ENCODE data around the gene MATCAP1. TPM values are rescaled to one million over a fixed set of nuclear protein-coding genes. Genes with fewer than 3 reads are reported as not detected.
A peak's percentile ranks its signal among the peaks of the same experiment; 100 is the strongest.

MATCAP1 gene
- total RNA-seq, 4 donors from 2014 or later = 6.7 to 37.4 (median 19.2) TPM

DNA sequence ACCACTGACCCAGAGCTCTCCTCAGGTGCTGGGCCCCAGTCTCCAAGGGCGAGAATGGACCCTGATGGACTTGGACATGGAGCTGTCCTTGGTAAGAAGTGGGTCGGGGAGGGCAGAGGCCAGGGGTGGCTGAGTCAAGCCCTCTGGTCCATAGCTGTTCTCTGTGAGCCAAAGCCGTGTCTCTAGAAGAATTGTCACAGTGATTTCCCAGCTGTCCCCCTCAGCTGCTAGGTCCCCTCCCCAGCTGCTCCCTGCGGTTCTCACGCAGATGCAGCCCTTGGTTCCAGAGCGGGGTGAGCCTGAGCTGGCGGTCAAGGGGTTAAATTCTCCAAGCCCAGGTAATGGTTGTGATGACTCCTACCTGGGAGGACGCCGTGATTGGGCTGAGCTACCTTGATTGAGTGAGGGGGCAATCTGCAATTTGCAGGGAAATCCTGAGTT is 14.7 kb downstream of the MATCAP1 start:
- TF ChIP-seq, protein P1, sequence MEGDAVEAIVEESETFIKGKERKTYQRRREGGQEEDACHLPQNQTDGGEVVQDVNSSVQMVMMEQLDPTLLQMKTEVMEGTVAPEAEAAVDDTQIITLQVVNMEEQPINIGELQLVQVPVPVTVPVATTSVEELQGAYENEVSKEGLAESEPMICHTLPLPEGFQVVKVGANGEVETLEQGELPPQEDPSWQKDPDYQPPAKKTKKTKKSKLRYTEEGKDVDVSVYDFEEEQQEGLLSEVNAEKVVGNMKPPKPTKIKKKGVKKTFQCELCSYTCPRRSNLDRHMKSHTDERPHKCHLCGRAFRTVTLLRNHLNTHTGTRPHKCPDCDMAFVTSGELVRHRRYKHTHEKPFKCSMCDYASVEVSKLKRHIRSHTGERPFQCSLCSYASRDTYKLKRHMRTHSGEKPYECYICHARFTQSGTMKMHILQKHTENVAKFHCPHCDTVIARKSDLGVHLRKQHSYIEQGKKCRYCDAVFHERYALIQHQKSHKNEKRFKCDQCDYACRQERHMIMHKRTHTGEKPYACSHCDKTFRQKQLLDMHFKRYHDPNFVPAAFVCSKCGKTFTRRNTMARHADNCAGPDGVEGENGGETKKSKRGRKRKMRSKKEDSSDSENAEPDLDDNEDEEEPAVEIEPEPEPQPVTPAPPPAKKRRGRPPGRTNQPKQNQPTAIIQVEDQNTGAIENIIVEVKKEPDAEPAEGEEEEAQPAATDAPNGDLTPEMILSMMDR (IDR thresholded peaks at IDR 0.05) = no peak
- TF ChIP-seq POLR2A (IDR thresholded peaks at IDR 0.05) (no peak), EP300 (IDR thresholded peaks at IDR 0.05) (no peak), POLR2AphosphoS5 (IDR thresholded peaks at IDR 0.05) (no peak)
- no peak for ATAC-seq
- no CpG with 5 or more reads among the region's 9 CpGs for WGBS, 2 donors (ENCODE audit: low coverage in 1 of 2)
- Histone ChIP-seq H3K4me3 (no peak overlapping the region), H3K9me3 (no peaks in the 10 kb centered on the region), H3K27ac (peak overlapping the region; percentile 76 to 97 (median 95)), H3K4me1 (peaks cover 2 to 99% (median 43%) of the 10 kb centered on the region in 3 donors), H3K27me3 (peaks cover 17% of the 10 kb centered on the region), H3K36me3 (peaks cover 0 to 19% of the 10 kb centered on the region in 2 donors)

DNA sequence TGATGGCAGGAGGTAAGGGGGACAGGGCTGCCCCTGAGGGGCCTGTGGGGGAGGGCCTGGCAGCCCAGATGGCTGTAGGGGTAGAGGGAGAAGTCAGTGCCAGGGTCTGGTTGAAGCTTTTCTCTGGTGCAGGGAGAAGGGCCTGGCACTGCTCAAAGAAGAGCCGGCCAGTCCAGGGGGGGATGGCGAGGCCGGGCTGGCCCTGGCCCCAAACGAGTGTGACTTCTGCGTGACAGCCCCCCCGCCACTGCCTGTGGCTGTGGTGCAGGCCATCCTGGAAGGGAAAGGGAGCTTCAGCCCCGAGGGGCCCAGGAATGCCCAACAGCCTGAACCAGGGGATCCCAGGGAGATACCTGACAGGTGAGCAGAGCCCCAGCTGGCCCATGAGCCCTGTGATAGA is 16.2 kb downstream of the MATCAP1 start:
- no CpG with 5 or more reads among the region's 7 CpGs for WGBS, 2 donors (ENCODE audit: low coverage in 1 of 2)
- Histone ChIP-seq H3K27ac (peak overlapping the region in 3 of 4 donors; percentile 27 to 97 (median 88)), H3K4me1 (peaks cover 0 to 99% (median 48%) of the 10 kb centered on the region in 3 donors)

DNA sequence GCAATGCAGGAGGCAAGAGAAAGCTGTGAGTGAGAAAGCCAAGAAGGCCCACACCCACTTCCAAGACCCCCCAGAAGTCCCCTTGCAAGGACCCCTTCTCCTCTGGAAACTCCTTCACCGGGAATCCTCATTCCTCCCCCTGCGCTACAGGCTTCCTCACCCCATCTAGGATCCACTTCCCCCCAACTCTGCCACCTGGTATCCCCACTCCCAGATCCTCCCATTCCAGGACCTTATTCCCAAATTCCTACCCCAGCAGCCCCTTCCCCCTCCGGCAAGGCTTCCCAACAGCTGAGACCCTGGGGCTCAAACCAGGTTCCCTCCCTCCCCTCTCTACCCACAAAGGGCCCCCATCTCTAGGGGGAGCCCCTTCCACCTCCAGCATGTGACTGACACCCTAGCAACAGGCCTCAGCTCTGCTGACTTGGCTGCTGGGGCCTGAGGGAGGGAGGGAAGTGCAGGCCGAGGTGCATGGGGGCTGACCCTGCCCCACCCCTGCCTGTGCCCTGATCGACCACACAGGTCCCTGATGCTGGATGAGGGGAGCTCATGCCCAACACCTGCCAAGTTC is 17.1 kb downstream of the MATCAP1 start:
- no peak for ATAC-seq
- TF ChIP-seq EP300 (IDR thresholded peaks at IDR 0.05) (no peak), POLR2AphosphoS5 (IDR thresholded peaks at IDR 0.05) (no peak), POLR2A (IDR thresholded peaks at IDR 0.05) (no peak)
- TF ChIP-seq, protein P1 (IDR thresholded peaks at IDR 0.05) = no peak
- peak overlapping the region in 3 of 4 donors; percentile 27 to 97 (median 88) for H3K27ac ChIP-seq

More for the DNA sequence above, 16.2 kb downstream of the MATCAP1 start:
- peaks cover 32% of the 10 kb centered on the region for H3K27me3 ChIP-seq
- ATAC-seq = no peak
- H3K9me3 ChIP-seq = no peaks in the 10 kb centered on the region
- no peak overlapping the region for H3K4me3 ChIP-seq
- peaks cover 0 to 19% of the 10 kb centered on the region in 2 donors for H3K36me3 ChIP-seq
- TF ChIP-seq POLR2A (IDR thresholded peaks at IDR 0.05) (no peak), EP300 (IDR thresholded peaks at IDR 0.05) (no peak), POLR2AphosphoS5 (IDR thresholded peaks at IDR 0.05) (no peak)
- TF ChIP-seq, protein P1 (IDR thresholded peaks at IDR 0.05) = no peak

DNA sequence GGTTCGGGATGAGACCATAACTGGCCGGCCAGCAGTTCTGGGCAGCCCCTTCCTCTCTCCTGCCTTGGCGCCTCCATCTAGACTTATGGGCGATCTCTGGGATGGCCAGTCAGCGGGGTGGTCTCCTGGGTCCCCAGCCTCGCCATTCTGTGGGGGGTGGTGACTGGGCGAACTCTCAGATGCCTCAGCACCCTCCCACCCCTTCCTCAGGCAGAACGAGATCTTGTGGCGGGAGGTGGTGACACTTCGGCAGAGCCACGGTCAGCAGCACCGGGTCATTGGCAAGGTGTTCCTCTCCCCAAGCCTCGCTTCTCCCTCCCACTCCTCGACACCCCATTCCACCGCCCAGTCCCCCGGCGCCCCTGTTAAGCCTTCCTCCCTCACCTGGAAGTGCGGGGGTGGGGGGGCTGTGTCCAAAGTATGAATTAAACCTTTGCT is 17.6 kb downstream of the MATCAP1 start:
- Histone ChIP-seq H3K27ac (peak overlapping the region in 3 of 4 donors; percentile 88 to 97 (median 91)), H3K27me3 (peaks cover 38% of the 10 kb centered on the region), H3K36me3 (peaks cover 0 to 19% of the 10 kb centered on the region in 2 donors), H3K9me3 (no peaks in the 10 kb centered on the region), H3K4me3 (peak overlapping the region in 1 of 2 donors; percentile 58), H3K4me1 (peaks cover 0 to 99% (median 55%) of the 10 kb centered on the region in 3 donors)
- 33 to 50% methylated on average over 8 of the region's 18 CpGs for WGBS, 2 donors (ENCODE audit: low coverage in 1 of 2)
- TF ChIP-seq, protein P1 (IDR thresholded peaks at IDR 0.05) = no peak
- TF ChIP-seq POLR2AphosphoS5 (IDR thresholded peaks at IDR 0.05) (no peak), POLR2A (IDR thresholded peaks at IDR 0.05) (no peak), EP300 (IDR thresholded peaks at IDR 0.05) (no peak)
- ATAC-seq = no peak

More for the DNA sequence above, 17.1 kb downstream of the MATCAP1 start:
- 67 to 75% methylated on average over 2 of the region's 5 CpGs for WGBS, 2 donors (ENCODE audit: low coverage in 1 of 2)
- Histone ChIP-seq H3K27me3 (peaks cover 38% of the 10 kb centered on the region), H3K36me3 (peaks cover 0 to 19% of the 10 kb centered on the region in 2 donors), H3K4me1 (peaks cover 0 to 99% (median 52%) of the 10 kb centered on the region in 3 donors), H3K4me3 (no peak overlapping the region), H3K9me3 (no peaks in the 10 kb centered on the region)
